22Rv1 (cell line): ENCODE results near the gene PITPNM1.
"Not testable (repeated sequence)": the region's sequence is repeated elsewhere in the genome, so short reads cannot be mapped to it uniquely, and the experiment has no call there.

ENCODE experiments used
- H3K27ac ChIP-seq: fragments of 450-650 bp; 2 replicates; pipeline ENCODE4 v1.5.1; 2017
- ZFX ChIP-seq: fragments of 450-650 bp; IDR thresholded peaks from 2 replicates; pipeline ENCODE4 v1.6.1; 2017; ENCODE audit warnings: antibody characterized with exemption, borderline replicate concordance
- TF ChIP-seq, protein P1 (sequence below): fragments of 450-650 bp; IDR thresholded peaks from 2 replicates; pipeline ENCODE4 v1.5.1; 2017; ENCODE audit warnings: mild to moderate bottlenecking

PITPNM1 gene

DNA sequence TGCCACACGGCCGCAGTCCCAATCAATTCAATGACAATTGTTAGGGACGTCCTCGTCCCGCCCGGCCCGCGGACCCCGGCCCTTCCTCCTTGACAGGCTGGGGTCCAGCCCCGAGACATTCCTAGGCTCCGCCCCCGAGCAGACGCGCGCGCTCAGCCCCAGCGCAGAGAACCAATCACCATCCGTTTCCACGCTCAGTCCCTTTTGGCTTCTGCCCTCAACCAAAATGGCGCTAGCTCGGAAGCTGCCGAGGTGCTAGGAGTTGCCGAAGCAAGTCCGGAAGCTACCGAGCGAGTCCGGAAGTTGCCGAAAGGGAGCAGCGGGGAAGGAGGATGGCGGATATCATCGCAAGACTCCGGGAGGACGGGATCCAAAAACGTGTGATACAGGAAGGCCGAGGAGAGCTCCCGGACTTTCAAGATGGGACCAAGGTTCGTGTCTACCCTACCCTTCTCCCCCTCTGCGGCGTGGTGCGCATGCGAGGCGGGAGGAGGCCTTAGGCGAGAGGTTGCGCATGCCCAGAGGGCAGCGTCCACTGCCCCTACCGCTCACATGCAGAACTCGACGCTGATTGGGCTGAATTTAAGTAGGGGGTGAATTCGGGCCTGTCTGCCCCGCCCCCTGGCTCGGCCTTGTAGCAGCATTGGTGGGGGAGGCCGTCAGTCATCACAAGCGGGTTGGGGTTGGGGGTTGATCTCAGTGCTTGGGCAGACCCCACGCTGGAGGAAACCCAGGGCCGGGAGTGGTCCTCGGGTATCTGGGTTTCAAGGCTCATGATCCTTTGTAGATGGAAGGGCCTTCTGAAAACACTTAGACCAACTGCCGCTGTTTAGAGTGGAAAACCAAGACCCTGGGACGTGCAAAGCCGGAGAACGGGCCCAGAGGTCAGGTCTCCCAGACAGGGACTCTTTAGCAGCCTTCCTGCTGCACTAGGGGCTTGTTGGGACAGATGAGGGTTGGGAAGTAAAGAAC is 22.1 kb downstream of the PITPNM1 start, which contains the start of gene AIP:
Gene AIP (plus strand): TSS at position 200 of the 972 bp plus-strand sequence. CDS start 133 bp downstream, at position 333.
- H3K27ac ChIP-seq = peak within 1 kb of the TSS; percentile 71
- TF ChIP-seq, protein P1, sequence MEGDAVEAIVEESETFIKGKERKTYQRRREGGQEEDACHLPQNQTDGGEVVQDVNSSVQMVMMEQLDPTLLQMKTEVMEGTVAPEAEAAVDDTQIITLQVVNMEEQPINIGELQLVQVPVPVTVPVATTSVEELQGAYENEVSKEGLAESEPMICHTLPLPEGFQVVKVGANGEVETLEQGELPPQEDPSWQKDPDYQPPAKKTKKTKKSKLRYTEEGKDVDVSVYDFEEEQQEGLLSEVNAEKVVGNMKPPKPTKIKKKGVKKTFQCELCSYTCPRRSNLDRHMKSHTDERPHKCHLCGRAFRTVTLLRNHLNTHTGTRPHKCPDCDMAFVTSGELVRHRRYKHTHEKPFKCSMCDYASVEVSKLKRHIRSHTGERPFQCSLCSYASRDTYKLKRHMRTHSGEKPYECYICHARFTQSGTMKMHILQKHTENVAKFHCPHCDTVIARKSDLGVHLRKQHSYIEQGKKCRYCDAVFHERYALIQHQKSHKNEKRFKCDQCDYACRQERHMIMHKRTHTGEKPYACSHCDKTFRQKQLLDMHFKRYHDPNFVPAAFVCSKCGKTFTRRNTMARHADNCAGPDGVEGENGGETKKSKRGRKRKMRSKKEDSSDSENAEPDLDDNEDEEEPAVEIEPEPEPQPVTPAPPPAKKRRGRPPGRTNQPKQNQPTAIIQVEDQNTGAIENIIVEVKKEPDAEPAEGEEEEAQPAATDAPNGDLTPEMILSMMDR = no peak
- TF ChIP-seq ZFX = no peak

DNA sequence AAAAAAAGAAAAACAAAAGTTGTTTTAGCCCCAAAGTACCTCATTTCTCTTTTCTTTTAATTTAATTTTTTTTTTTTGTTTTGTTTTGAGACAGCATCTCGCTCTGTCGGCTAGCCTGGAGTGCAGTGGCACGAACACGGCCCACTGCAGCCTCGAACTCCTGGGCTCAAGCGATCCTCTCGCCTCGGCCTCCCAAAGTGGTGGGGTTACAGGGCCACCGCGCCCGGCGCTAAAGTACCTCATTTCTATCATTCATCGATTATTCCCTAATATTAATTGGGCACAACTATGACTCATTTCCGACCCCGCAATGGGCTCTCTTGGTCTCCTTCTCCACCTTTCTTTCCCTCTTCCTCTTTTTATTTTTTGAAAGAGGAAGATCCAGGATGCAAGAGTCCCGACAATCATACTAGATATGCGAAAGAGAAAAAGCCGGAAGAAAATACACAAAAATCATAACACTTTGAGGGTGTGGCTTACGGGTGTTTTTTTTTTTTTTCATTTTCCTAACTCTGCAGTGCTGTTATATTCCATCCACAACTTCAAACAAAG is 22.8 kb downstream of the PITPNM1 start:
- peak overlapping the region; percentile 71 for H3K27ac ChIP-seq

DNA sequence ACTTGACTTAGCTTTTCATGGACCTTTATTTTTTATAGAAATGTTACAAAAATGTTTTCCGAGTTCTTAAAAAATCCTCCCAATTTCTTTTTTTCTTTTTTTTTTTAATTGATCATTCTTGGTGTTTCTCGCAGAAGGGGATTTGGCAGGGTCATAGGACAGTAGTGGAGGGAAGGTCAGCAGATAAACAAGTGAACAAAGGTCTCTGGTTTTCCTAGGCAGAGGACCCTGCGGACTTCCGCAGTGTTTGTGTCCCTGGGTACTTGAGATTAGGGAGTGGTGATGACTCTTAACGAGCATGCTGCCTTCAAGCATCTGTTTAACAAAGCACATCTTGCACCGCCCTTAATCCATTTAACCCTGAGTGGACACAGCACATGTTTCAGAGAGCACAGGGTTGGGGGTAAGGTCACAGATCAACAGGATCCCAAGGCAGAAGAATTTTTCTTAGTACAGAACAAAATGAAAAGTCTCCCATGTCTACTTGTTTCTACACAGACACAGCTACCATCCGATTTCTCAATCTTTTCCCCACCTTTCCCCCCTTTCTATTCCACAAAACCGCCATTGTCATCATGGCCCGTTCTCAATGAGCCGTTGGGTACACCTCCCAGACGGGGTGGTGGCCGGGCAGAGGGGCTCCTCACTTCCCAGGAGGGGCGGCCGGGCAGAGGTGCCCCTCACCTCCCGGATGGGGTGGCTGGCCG is 27.7 kb downstream of the PITPNM1 start:
- H3K27ac ChIP-seq = not testable (repeated sequence)

More for the DNA sequence above, 22.8 kb downstream of the PITPNM1 start:
- no peak for TF ChIP-seq ZFX
- TF ChIP-seq, protein P1 = no peak

DNA sequence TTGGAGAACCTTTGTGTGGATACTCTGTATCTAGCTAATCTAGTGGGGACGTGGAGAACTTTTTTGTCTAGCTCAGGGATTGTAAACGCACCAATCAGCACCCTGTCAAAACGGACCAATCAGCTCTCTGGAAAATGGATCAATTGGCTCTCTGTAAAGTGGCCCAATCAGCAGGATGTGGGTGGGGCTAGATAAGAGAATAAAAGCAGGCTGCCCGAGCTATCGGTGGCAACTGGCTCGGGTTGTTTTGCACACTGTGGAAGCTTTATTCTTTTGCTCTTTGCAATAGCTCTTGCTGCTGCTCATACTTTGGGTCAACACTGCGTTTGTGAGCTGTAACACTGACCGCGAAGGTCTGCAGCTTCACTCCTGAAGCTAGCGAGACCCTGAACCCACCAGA is 28.5 kb downstream of the PITPNM1 start:
- not testable (repeated sequence) for H3K27ac ChIP-seq

DNA sequence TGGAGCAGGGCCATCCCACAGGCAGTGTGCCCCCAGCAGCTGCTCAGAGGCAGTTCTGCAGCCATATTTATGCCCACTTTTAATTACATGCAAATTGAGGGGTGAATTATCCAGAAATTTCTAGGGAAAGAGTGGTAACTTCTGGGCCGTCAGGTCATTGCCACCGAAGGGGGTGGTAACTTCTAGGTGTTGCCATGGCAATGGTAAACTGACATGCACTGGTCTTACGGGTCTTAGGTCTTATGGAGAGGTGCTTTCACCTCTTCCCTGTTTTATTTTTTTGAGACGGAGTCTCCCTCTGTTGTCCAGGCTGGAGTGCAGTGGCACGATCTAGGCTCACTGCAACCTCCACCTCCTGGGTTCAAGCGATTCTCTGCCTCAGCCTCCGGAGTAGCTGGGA is 32.3 kb downstream of the PITPNM1 start:
- H3K27ac ChIP-seq = no peak overlapping the region
- TF ChIP-seq, protein P1 = no peak
- TF ChIP-seq ZFX = no peak

DNA sequence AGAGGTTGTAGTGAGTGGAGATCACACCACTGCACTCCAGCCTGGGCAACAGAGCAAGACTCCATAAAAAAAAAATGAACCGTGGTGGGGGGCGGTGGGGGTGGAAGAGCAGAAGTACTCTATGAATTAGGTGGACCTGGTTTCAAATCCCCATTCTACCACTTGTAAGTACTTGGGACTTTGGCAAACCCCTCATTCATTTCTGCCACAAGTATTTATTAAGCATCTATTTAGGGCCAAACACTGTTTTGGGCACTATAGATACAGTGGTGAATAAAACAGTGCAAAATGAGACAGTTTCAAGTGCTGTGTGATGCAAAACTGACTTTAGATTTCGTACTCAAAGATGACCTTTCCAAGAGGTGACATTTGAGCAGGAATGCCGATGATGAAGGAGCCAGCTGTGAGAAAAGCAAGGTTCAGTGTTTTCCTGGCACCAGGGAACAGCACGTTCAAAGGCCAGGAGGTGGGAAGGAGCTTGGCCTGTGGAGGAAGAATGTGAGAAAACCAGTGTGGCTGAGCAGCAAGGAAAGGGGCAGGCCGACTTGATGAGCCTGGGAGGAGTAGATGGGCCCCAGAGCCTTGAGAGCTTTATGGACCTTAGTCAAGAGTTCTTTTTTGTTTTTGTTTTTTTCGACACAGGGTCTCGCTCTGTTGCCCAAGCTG is 34.7 kb downstream of the PITPNM1 start:
- TF ChIP-seq ZFX = no peak
- TF ChIP-seq, protein P1 = no peak
- no peak overlapping the region for H3K27ac ChIP-seq

DNA sequence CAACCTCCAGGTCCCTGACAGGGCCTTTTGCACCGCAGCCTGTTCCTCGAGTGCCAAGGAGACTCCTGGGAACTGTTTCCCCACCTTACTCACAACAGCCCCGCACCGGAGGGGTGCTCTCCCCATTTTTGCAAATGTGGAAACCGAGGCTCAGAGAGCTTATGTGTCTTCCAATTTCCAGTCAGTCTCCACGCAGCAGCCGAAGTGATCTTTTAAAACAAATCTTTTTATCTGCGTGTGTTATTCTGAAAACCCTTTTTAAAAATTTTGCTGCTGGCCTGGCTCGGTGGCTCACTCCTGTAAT is 35.7 kb downstream of the PITPNM1 start:
- TF ChIP-seq ZFX = no peak
- TF ChIP-seq, protein P1 = peak; percentile 40; the same call in 1 of the 2 replicates
- peak overlapping the region; percentile 98 for H3K27ac ChIP-seq
